Activated CD4-positive, alpha-beta T cell treated with anti-CD3 and anti-CD28 coated beads for 1 hour (primary cell): ENCODE results near the gene KIF21B.

Experiments
- DNase-seq: peaks from one replicate; pipeline ENCODE4 v3.0.0-alpha.2; 2020

KIF21B gene

GRCh38 chr1:201023517-201023902 is at the start of gene KIF21B:
KIF21B (minus strand) TSS chr1:201023714; CDS start chr1:201023383, 331 bp downstream.
- DNase-seq: peak; percentile 86

- no peak for DNase-seq
Observed at GRCh38 chr1:201072922-201073321, 49.4 kb upstream of the KIF21B start.

- DNase-seq: no peak
Observed at GRCh38 chr1:201072149-201072548, 48.6 kb upstream of the KIF21B start.

- no peak for DNase-seq
Observed at GRCh38 chr1:201069636-201070035, 46.1 kb upstream of the KIF21B start.

GRCh38 chr1:201068976-201069375 is 45.5 kb upstream of the KIF21B start:
- no peak for DNase-seq

- no peak for DNase-seq
Observed at GRCh38 chr1:201066986-201067385, 43.5 kb upstream of the KIF21B start.

- no peak for DNase-seq
Observed at GRCh38 chr1:201065686-201066085, 42.2 kb upstream of the KIF21B start.

GRCh38 chr1:201064806-201065205 is 41.3 kb upstream of the KIF21B start:
- no peak for DNase-seq

- no peak for DNase-seq
Observed at GRCh38 chr1:201063145-201063544, 39.6 kb upstream of the KIF21B start.

GRCh38 chr1:201062511-201063091 is 39.1 kb upstream of the KIF21B start:
- no peak for DNase-seq

GRCh38 chr1:201061886-201062285 is 38.4 kb upstream of the KIF21B start:
- DNase-seq: no peak

- DNase-seq: no peak
Observed at GRCh38 chr1:201061049-201061448, 37.5 kb upstream of the KIF21B start.

- DNase-seq: no peak
Observed at GRCh38 chr1:201060586-201060985, 37.1 kb upstream of the KIF21B start.

GRCh38 chr1:201059871-201060555 is 36.5 kb upstream of the KIF21B start:
- no peak for DNase-seq

- DNase-seq: no peak
Observed at GRCh38 chr1:201059401-201059800, 35.9 kb upstream of the KIF21B start.

- DNase-seq: no peak
Observed at GRCh38 chr1:201054091-201054543, 30.6 kb upstream of the KIF21B start.

GRCh38 chr1:201053155-201053860 is 29.8 kb upstream of the KIF21B start:
- DNase-seq: no peak

GRCh38 chr1:201051399-201051798 is 27.9 kb upstream of the KIF21B start:
- DNase-seq: no peak

- no peak for DNase-seq
Observed at GRCh38 chr1:201050515-201051277, 27.2 kb upstream of the KIF21B start.

GRCh38 chr1:201049248-201049831 is 25.8 kb upstream of the KIF21B start:
- no peak for DNase-seq

GRCh38 chr1:201048521-201048920 is 25.0 kb upstream of the KIF21B start:
- DNase-seq: no peak

GRCh38 chr1:201044119-201044518 is 20.6 kb upstream of the KIF21B start:
- no peak for DNase-seq
